ENCODE data around the gene MCM9.
A peak's percentile ranks its signal among the peaks of the same experiment; 100 is the strongest.

MCM9 gene

GRCh38 chr6:118903691-118904090 is 31.3 kb downstream of the MCM9 start:
- H3K4me2 ChIP-seq (ENCODE audit: low read length), result no peak overlapping the region
- no peak overlapping the region for H2AK5ac ChIP-seq (ENCODE audit: low read length)
- H2BK15ac ChIP-seq (replicated peaks; ENCODE audit: low read depth), result no peak overlapping the region
- H2BK120ac ChIP-seq (ENCODE audit: low read depth, low read length), result no peak overlapping the region
- no peak overlapping the region for H3K56ac ChIP-seq (ENCODE audit: low read length)
- H2BK5ac ChIP-seq (ENCODE audit: low read length), result no peak overlapping the region
- peaks cover 2% of the 10 kb centered on the region for H3K4me1 ChIP-seq (ENCODE audit: control insufficient read depth, low read depth, low read length)
- peaks cover 6% of the 10 kb centered on the region for H3K79me1 ChIP-seq (ENCODE audit: low read length)
- no peak overlapping the region for H3K4me3 ChIP-seq (ENCODE audit: low read length)
- DNase-seq, result peak; percentile 82
- no peak overlapping the region for H3K23ac ChIP-seq (ENCODE audit: low read length)
- no peak overlapping the region for H3K4ac ChIP-seq (ENCODE audit: low read depth, low read length)
- no peak overlapping the region for H4K5ac ChIP-seq (ENCODE audit: low read length)
- no CpG with 5 or more reads among the region's 6 CpGs for WGBS (ENCODE audit: extremely low coverage, insufficient coverage, low lambda C conversion rate)
- H4K8ac ChIP-seq (ENCODE audit: low read depth, low read length), result no peak overlapping the region
- H3K36me3 ChIP-seq (ENCODE audit: control insufficient read depth, insufficient read depth, low read length), result no peaks in the 10 kb centered on the region
- H3K79me2 ChIP-seq (ENCODE audit: control insufficient read depth, insufficient read depth, low read length), result peaks cover 27% of the 10 kb centered on the region
- H3K18ac ChIP-seq (ENCODE audit: low read length), result no peak overlapping the region
- H3K27me3 ChIP-seq (ENCODE audit: insufficient read depth, low read length, poor library complexity), result no peaks in the 10 kb centered on the region
- no peak overlapping the region for H3K27ac ChIP-seq (ENCODE audit: low read depth, low read length)
- no peak overlapping the region for H3K9ac ChIP-seq (ENCODE audit: low read length)

- Histone ChIP-seq H2AK5ac (ENCODE audit: low read length) (no peak overlapping the region), H3K23ac (ENCODE audit: low read length) (no peak overlapping the region), H3K9ac (ENCODE audit: low read length) (no peak overlapping the region), H3K4me3 (ENCODE audit: low read length) (no peak overlapping the region), H3K36me3 (ENCODE audit: control insufficient read depth, insufficient read depth, low read length) (no peaks in the 10 kb centered on the region), H4K8ac (ENCODE audit: low read depth, low read length) (no peak overlapping the region), H2BK5ac (ENCODE audit: low read length) (no peak overlapping the region), H3K79me2 (ENCODE audit: control insufficient read depth, insufficient read depth, low read length) (peaks cover 30% of the 10 kb centered on the region), H3K4ac (ENCODE audit: low read depth, low read length) (no peak overlapping the region), H2BK15ac (replicated peaks; ENCODE audit: low read depth) (peak overlapping the region; percentile 19), H3K18ac (ENCODE audit: low read length) (peak overlapping the region; percentile 87), H3K27me3 (ENCODE audit: insufficient read depth, low read length, poor library complexity) (no peaks in the 10 kb centered on the region), H4K5ac (ENCODE audit: low read length) (no peak overlapping the region), H3K56ac (ENCODE audit: low read length) (no peak overlapping the region), H3K4me2 (ENCODE audit: low read length) (no peak overlapping the region), H3K4me1 (ENCODE audit: control insufficient read depth, low read depth, low read length) (peaks cover 2% of the 10 kb centered on the region), H2BK120ac (ENCODE audit: low read depth, low read length) (no peak overlapping the region), H3K27ac (ENCODE audit: low read depth, low read length) (no peak overlapping the region), H3K79me1 (ENCODE audit: low read length) (peaks cover 6% of the 10 kb centered on the region)
- WGBS (ENCODE audit: extremely low coverage, insufficient coverage, low lambda C conversion rate), result no CpG with 5 or more reads among the region's 2 CpGs
- no peak for DNase-seq
These were observed 31.8 kb downstream of the MCM9 start for GRCh38 chr6:118903138-118903537.

- H3K79me2 ChIP-seq (ENCODE audit: control insufficient read depth, insufficient read depth, low read length), result peaks cover 33% of the 10 kb centered on the region
- no peak overlapping the region for H3K18ac ChIP-seq (ENCODE audit: low read length)
- H4K5ac ChIP-seq (ENCODE audit: low read length), result no peak overlapping the region
- H3K4me2 ChIP-seq (ENCODE audit: low read length), result no peak overlapping the region
- H3K23ac ChIP-seq (ENCODE audit: low read length), result no peak overlapping the region
- H3K36me3 ChIP-seq (ENCODE audit: control insufficient read depth, insufficient read depth, low read length), result no peaks in the 10 kb centered on the region
- H2BK5ac ChIP-seq (ENCODE audit: low read length), result no peak overlapping the region
- H2AK5ac ChIP-seq (ENCODE audit: low read length), result no peak overlapping the region
- H3K9ac ChIP-seq (ENCODE audit: low read length), result no peak overlapping the region
- no peak overlapping the region for H2BK15ac ChIP-seq (replicated peaks; ENCODE audit: low read depth)
- peaks cover 6% of the 10 kb centered on the region for H3K79me1 ChIP-seq (ENCODE audit: low read length)
- no peak overlapping the region for H3K4me3 ChIP-seq (ENCODE audit: low read length)
- H4K8ac ChIP-seq (ENCODE audit: low read depth, low read length), result no peak overlapping the region
- H3K27ac ChIP-seq (ENCODE audit: low read depth, low read length), result no peak overlapping the region
- no peak overlapping the region for H3K56ac ChIP-seq (ENCODE audit: low read length)
- no peaks in the 10 kb centered on the region for H3K27me3 ChIP-seq (ENCODE audit: insufficient read depth, low read length, poor library complexity)
- no peak overlapping the region for H2BK120ac ChIP-seq (ENCODE audit: low read depth, low read length)
- H3K4ac ChIP-seq (ENCODE audit: low read depth, low read length), result no peak overlapping the region
- no peak for DNase-seq
- peaks cover 2% of the 10 kb centered on the region for H3K4me1 ChIP-seq (ENCODE audit: control insufficient read depth, low read depth, low read length)
These were observed 32.2 kb downstream of the MCM9 start for GRCh38 chr6:118902726-118903125.

- Histone ChIP-seq H4K5ac (ENCODE audit: low read length) (no peak overlapping the region), H3K18ac (ENCODE audit: low read length) (no peak overlapping the region), H3K79me2 (ENCODE audit: control insufficient read depth, insufficient read depth, low read length) (peaks cover 48% of the 10 kb centered on the region), H3K4ac (ENCODE audit: low read depth, low read length) (no peak overlapping the region), H2BK15ac (replicated peaks; ENCODE audit: low read depth) (no peak overlapping the region), H3K23ac (ENCODE audit: low read length) (no peak overlapping the region), H2AK5ac (ENCODE audit: low read length) (no peak overlapping the region), H3K4me3 (ENCODE audit: low read length) (no peak overlapping the region), H3K27ac (ENCODE audit: low read depth, low read length) (no peak overlapping the region), H3K79me1 (ENCODE audit: low read length) (peaks cover 6% of the 10 kb centered on the region), H3K56ac (ENCODE audit: low read length) (no peak overlapping the region), H3K4me1 (ENCODE audit: control insufficient read depth, low read depth, low read length) (peaks cover 2% of the 10 kb centered on the region), H2BK5ac (ENCODE audit: low read length) (no peak overlapping the region), H3K9ac (ENCODE audit: low read length) (no peak overlapping the region), H2BK120ac (ENCODE audit: low read depth, low read length) (no peak overlapping the region), H3K36me3 (ENCODE audit: control insufficient read depth, insufficient read depth, low read length) (no peaks in the 10 kb centered on the region), H4K8ac (ENCODE audit: low read depth, low read length) (no peak overlapping the region), H3K4me2 (ENCODE audit: low read length) (no peak overlapping the region), H3K27me3 (ENCODE audit: insufficient read depth, low read length, poor library complexity) (no peaks in the 10 kb centered on the region)
- WGBS (ENCODE audit: extremely low coverage, insufficient coverage, low lambda C conversion rate), result no CpG with 5 or more reads among the region's 6 CpGs
- no peak for DNase-seq
These were observed 35.0 kb downstream of the MCM9 start for GRCh38 chr6:118899948-118900347.

- Histone ChIP-seq H3K27me3 (ENCODE audit: insufficient read depth, low read length, poor library complexity) (no peaks in the 10 kb centered on the region), H3K18ac (ENCODE audit: low read length) (no peak overlapping the region), H3K23ac (ENCODE audit: low read length) (no peak overlapping the region), H3K4me3 (ENCODE audit: low read length) (no peak overlapping the region), H3K36me3 (ENCODE audit: control insufficient read depth, insufficient read depth, low read length) (no peaks in the 10 kb centered on the region), H4K8ac (ENCODE audit: low read depth, low read length) (peak overlapping the region; percentile 96), H3K79me2 (ENCODE audit: control insufficient read depth, insufficient read depth, low read length) (peaks cover 54% of the 10 kb centered on the region), H2BK15ac (replicated peaks; ENCODE audit: low read depth) (no peak overlapping the region), H3K79me1 (ENCODE audit: low read length) (peaks cover 2% of the 10 kb centered on the region), H3K4me1 (ENCODE audit: control insufficient read depth, low read depth, low read length) (no peaks in the 10 kb centered on the region), H3K4ac (ENCODE audit: low read depth, low read length) (no peak overlapping the region), H3K27ac (ENCODE audit: low read depth, low read length) (no peak overlapping the region), H2AK5ac (ENCODE audit: low read length) (no peak overlapping the region), H4K5ac (ENCODE audit: low read length) (no peak overlapping the region), H3K56ac (ENCODE audit: low read length) (peak overlapping the region; percentile 27), H2BK120ac (ENCODE audit: low read depth, low read length) (no peak overlapping the region), H2BK5ac (ENCODE audit: low read length) (no peak overlapping the region), H3K9ac (ENCODE audit: low read length) (peak overlapping the region; percentile 62), H3K4me2 (ENCODE audit: low read length) (no peak overlapping the region)
- DNase-seq, result no peak
These were observed 37.6 kb downstream of the MCM9 start for GRCh38 chr6:118897386-118897785.

GRCh38 chr6:118896339-118897136 is 38.4 kb downstream of the MCM9 start:
- Histone ChIP-seq H3K9ac (ENCODE audit: low read length) (peak overlapping the region; percentile 74), H4K5ac (ENCODE audit: low read length) (no peak overlapping the region), H3K27me3 (ENCODE audit: insufficient read depth, low read length, poor library complexity) (no peaks in the 10 kb centered on the region), H3K56ac (ENCODE audit: low read length) (peak overlapping the region; percentile 78), H4K8ac (ENCODE audit: low read depth, low read length) (no peak overlapping the region), H3K4me3 (ENCODE audit: low read length) (peak overlapping the region; percentile 12), H3K4me1 (ENCODE audit: control insufficient read depth, low read depth, low read length) (peaks cover 5% of the 10 kb centered on the region), H3K79me2 (ENCODE audit: control insufficient read depth, insufficient read depth, low read length) (peaks cover 51% of the 10 kb centered on the region), H2BK120ac (ENCODE audit: low read depth, low read length) (peak overlapping the region; percentile 73), H3K36me3 (ENCODE audit: control insufficient read depth, insufficient read depth, low read length) (no peaks in the 10 kb centered on the region), H3K27ac (ENCODE audit: low read depth, low read length) (no peak overlapping the region), H3K23ac (ENCODE audit: low read length) (no peak overlapping the region), H2BK5ac (ENCODE audit: low read length) (no peak overlapping the region), H3K18ac (ENCODE audit: low read length) (peak overlapping the region; percentile 99), H3K4ac (ENCODE audit: low read depth, low read length) (peak overlapping the region; percentile 91), H3K79me1 (ENCODE audit: low read length) (peaks cover 2% of the 10 kb centered on the region), H3K4me2 (ENCODE audit: low read length) (peak overlapping the region; percentile 37), H2BK15ac (replicated peaks; ENCODE audit: low read depth) (peak overlapping the region; percentile 36), H2AK5ac (ENCODE audit: low read length) (no peak overlapping the region)
- peak; percentile 80 for DNase-seq
- no CpG with 5 or more reads among the region's 5 CpGs for WGBS (ENCODE audit: extremely low coverage, insufficient coverage, low lambda C conversion rate)

Data from mesendoderm (in vitro differentiated cells).